Osteocyte (in vitro differentiated cells): ENCODE results near the gene NLGN2. TPM values are rescaled to one million over a fixed set of nuclear protein-coding genes. Genes with fewer than 3 reads are reported as not detected.
"Not testable (repeated sequence)": the region's sequence is repeated elsewhere in the genome, so short reads cannot be mapped to it uniquely, and the experiment has no call there.

Experiments used
- DNase-seq: peaks from one replicate; pipeline ENCODE4 v3.0.0; 2021; ENCODE audit warnings: mixed read lengths; ENCODE audit not compliant: unreplicated experiment; ENCODE audit errors: extremely low spot score
- H3K27ac Mint-ChIP-seq: one replicate; pipeline ENCODE4 v1.8.0; 2021; ENCODE audit warnings: mild to moderate bottlenecking, mixed read lengths; ENCODE audit not compliant: unreplicated experiment
- H3K27me3 Mint-ChIP-seq: one replicate; pipeline ENCODE4 v1.8.0; 2021; ENCODE audit warnings: mixed read lengths; ENCODE audit not compliant: unreplicated experiment
- H3K36me3 Mint-ChIP-seq: one replicate; pipeline ENCODE4 v1.8.0; 2021; ENCODE audit warnings: mixed read lengths; ENCODE audit not compliant: unreplicated experiment
- H3K4me1 Mint-ChIP-seq: one replicate; pipeline ENCODE4 v1.8.0; 2021; ENCODE audit warnings: mixed read lengths; ENCODE audit not compliant: unreplicated experiment
- H3K4me3 Mint-ChIP-seq: one replicate; pipeline ENCODE4 v1.8.0; 2021; ENCODE audit warnings: mild to moderate bottlenecking, moderate library complexity, mixed read lengths; ENCODE audit not compliant: unreplicated experiment
- H3K9me3 Mint-ChIP-seq: one replicate; pipeline ENCODE4 v1.8.0; 2021; ENCODE audit warnings: mixed read lengths; ENCODE audit not compliant: unreplicated experiment
- CTCF ChIP-seq: fragments of 200-600 bp; sonication (generic); IDR thresholded peaks from 2 replicates; pipeline ENCODE4 v1.5.0; 2021; ENCODE audit warnings: antibody characterized with exemption, mild to moderate bottlenecking, moderate library complexity
- total RNA-seq: library from RNA; stranded (reverse); gene quantifications from 2 replicates; pipeline ENCODE4 v1.2.1, GENCODE V29; 2021

Gene NLGN2
- total RNA-seq, 1 donor from 2014 or later: 56.8 TPM

DNA sequence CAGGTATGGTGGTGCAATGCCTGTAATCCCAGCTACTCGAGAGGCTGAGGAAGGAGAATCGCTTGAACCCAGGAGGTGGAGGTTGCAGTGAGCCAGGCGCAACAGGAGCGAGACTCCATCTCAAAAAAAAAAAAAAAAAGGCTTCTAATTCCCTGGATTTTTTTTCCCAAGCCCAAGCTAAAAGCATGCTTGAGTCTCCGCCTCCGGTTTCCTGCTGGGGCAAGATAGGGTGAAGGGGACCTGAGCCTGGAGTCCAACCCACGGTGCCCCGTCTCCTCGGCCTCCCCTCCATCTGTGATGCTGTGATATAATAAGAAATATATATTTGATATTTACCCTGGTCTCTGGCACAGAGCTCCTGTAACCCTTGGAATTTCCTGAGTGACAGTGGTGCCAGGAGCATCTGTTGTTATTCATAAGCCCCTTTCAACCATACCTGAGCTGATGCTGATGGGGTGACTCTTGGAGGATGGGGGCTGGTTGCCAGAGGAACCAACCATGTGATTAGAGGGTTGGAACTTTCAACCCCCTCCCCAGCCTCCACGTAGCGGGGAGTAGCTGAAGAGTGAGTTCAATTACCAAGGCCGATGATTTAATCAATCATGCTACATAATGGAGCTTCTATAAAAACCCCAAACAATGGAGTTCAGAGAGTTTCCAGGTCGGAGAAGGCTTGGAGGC, 39.6 kb upstream of the NLGN2 start:
- Mint-ChIP-seq H3K4me1 (no peaks in the 10 kb centered on the region), H3K27me3 (peaks cover 18% of the 10 kb centered on the region), H3K27ac (no peak overlapping the region), H3K36me3 (no peaks in the 10 kb centered on the region), H3K9me3 (no peaks in the 10 kb centered on the region), H3K4me3 (no peak overlapping the region)
- no peak for DNase-seq
- no peak for TF ChIP-seq CTCF

- H3K4me1 Mint-ChIP-seq: not testable (repeated sequence)
Observed at GRCh38 chr17:7368599-7368994, 39.0 kb upstream of the NLGN2 start.

DNA sequence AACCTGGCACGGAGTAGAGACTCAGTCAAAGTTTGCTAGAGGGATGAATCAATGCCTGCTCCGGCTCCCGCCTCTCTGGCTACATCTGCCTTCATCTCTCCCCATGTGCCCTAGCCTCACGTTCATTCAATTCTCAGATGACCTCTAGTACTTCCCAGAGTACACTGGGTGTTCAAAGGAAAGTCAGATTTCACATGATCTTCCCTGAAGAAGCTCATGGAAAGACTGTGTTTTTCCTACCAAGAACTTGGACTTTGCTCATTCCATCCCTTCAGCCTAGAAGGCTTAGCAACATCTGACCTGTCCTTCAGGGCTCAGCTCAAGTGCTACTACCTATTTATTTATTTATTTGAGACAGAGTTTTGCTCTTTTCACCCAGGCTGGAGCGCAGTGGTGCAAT, 37.8 kb upstream of the NLGN2 start:
- Mint-ChIP-seq H3K36me3 (no peaks in the 10 kb centered on the region), H3K9me3 (no peaks in the 10 kb centered on the region), H3K27ac (no peak overlapping the region), H3K4me1 (no peaks in the 10 kb centered on the region), H3K27me3 (peaks cover 22% of the 10 kb centered on the region), H3K4me3 (no peak overlapping the region)
- no peak for TF ChIP-seq CTCF
- DNase-seq: no peak

More at GRCh38 chr17:7368599-7368994, 39.0 kb upstream of the NLGN2 start:
- H3K27ac Mint-ChIP-seq, H3K9me3 Mint-ChIP-seq, H3K36me3 Mint-ChIP-seq, H3K4me3 Mint-ChIP-seq, DNase-seq: not testable (repeated sequence)
- peaks cover 18% of the 10 kb centered on the region for H3K27me3 Mint-ChIP-seq

GRCh38 chr17:7370853-7371252, 36.8 kb upstream of the NLGN2 start:
- H3K9me3 Mint-ChIP-seq: no peaks in the 10 kb centered on the region

GRCh38 chr17:7374353-7374752, 33.3 kb upstream of the NLGN2 start:
- DNase-seq: no peak
- H3K36me3 Mint-ChIP-seq: peaks cover 2% of the 10 kb centered on the region
- TF ChIP-seq CTCF: no peak
- H3K9me3 Mint-ChIP-seq: peaks cover 5% of the 10 kb centered on the region
- H3K4me3 Mint-ChIP-seq: no peak overlapping the region
- no peaks in the 10 kb centered on the region for H3K4me1 Mint-ChIP-seq
- H3K27ac Mint-ChIP-seq: no peak overlapping the region
- peaks cover 22% of the 10 kb centered on the region for H3K27me3 Mint-ChIP-seq

More at GRCh38 chr17:7370853-7371252, 36.8 kb upstream of the NLGN2 start:
- Mint-ChIP-seq H3K27me3 (peaks cover 20% of the 10 kb centered on the region), H3K4me3 (no peak overlapping the region), H3K36me3 (no peaks in the 10 kb centered on the region), H3K27ac (no peak overlapping the region), H3K4me1 (no peaks in the 10 kb centered on the region)
- DNase-seq: no peak
- no peak for TF ChIP-seq CTCF
